Activated T-cell treated with anti-CD3 and anti-CD28 coated beads, Interleukin-2, amount 50 U/mL, for 48 hours (primary cell): ENCODE data around the gene ACP4.
"Not testable (repeated sequence)": the region's sequence is repeated elsewhere in the genome, so short reads cannot be mapped to it uniquely, and the experiment has no call there.

Experiments
- DNase-seq, 2 experiments: peaks; one replicate each; pipeline ENCODE4 v3.0.0-alpha.2; 2020

The ACP4 gene

DNA sequence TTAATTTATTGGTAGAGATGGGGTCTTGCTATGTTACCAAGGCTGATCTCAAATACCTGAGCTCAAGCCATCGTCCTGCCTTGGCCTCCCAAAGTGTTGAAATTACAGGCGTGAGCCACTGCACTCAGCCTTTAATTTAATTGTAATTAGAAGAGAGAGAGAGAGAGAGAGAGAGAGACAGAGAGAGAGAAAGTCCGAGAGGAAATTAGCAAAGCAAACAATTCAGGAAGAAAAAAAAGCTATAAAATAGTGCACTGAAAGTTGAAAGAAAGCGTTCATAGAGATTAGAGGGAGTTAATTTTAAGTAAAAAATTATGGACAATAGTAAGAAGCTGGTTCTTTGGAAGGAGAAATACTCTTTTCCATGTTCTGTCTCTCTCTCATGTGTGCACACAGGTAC lies 13.0 kb upstream of the ACP4 start:
- no peak for DNase-seq

DNA sequence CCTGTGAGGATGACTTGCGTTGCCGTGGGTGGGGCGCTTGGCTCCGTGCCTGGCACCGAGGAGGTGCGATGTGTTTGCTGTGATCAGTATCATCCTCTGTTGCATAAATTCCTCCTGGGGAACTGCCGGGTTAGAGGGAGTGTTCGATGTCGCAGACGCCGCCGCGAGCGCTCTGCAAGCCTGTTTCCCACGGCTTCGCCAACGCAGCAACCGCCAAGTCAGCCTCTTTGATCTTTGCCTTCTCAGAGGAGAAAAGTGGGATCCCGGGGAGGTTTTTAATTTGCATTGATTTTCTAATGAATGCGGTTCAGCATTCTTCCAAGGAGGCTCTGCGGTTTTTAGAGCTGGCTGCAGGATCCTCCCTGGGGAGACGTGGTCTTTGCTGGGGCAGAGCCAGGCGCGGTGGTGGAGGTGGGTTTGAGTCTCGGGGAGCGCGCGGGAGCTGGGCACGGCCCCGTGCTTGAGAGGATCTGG lies 12.3 kb upstream of the ACP4 start:
- DNase-seq = peak in 1 of 2 experiments; percentile 26

GRCh38 chr19:50778906-50779430 lies 11.2 kb upstream of the ACP4 start:
- no peak for DNase-seq

- no peak for DNase-seq
These were observed 10.4 kb upstream of the ACP4 start for GRCh38 chr19:50779504-50780457.

DNA sequence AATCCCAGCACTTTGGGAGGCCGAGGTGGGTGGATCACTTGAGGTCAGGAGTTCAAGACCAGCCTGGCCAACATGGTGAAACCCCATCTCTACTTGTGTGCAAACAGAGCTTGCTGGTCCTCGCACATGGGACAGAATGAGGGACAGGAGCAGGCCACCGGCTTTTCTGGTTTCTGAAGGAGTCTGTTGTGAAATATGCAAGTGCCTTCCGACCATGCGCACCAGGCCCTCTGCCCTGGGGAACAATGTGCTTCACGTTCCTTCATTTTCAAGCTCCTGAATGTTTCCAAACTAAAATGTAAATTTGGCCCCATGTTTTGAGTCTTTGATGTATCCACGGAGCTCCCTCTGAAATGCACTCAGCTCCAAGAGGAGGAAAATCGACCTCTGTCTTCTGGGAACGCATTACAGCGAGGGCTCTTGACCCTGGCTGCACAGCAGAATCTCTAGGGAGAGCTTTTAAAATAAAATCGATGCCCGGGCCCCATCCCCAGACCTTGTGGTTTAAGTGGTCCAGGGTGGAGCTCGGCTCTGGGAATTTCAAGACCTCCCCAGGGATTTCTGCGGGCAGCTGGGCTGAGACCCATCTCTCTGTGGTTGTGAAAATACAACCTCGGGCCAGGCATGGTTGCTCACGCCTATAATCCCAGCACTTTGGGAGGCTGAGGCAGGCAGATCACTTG lies 9.3 kb upstream of the ACP4 start:
- DNase-seq = no peak

DNA sequence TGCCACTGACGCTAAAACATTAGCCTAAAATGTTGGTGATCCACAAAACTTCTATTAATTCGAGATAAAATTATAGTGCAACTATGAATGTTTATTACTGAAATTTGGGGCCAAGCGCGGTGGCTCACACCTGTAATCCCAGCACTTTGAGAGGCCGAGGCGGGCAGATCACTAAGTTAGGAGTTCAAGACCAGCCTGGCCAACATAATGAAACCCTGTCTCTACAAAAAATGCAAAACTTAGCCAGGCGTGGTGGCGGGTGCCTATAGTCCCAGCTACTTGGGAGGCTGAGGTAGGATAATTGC lies 6.4 kb upstream of the ACP4 start:
- not testable (repeated sequence) for DNase-seq

DNA sequence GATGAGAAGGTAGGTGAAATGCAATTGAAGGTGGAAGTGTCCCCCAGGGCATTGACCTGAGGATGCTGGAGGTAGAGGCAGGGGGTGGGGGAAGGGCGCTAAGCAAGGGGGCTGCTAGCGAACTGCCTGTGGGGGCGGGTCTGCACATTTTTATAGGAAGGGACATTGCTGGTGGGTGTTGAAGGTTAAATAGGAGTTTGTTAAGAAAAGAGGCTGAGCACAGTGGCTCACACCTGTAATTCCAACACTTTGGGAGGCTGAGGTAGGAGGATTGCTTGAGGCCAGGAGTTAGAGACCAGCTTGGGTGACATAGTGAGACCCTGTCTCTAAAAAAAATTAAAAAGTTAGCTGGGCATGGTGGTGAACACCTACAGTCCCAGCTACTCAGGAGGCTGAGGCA lies 5.5 kb upstream of the ACP4 start:
- no peak for DNase-seq

DNA sequence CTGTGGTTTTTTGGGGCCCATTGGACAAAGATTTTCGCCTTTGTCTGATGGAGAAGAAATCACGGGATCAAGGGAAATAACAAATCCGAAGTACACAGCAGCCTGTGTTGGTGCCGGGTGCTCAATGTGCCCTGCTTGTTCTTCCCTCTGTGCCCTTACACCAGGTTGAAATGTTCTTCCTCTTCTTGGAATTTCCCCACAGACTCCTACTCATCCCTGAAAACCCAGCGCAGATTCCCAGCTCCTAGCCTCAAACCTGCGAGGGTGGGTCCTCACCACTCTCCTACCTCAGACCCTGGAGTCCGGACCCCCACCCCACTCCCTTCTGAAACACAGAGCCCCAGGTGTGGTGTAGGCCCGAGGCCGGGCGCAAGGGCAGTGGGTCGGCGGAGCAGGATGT lies 4.9 kb upstream of the ACP4 start:
- DNase-seq = no peak

DNA sequence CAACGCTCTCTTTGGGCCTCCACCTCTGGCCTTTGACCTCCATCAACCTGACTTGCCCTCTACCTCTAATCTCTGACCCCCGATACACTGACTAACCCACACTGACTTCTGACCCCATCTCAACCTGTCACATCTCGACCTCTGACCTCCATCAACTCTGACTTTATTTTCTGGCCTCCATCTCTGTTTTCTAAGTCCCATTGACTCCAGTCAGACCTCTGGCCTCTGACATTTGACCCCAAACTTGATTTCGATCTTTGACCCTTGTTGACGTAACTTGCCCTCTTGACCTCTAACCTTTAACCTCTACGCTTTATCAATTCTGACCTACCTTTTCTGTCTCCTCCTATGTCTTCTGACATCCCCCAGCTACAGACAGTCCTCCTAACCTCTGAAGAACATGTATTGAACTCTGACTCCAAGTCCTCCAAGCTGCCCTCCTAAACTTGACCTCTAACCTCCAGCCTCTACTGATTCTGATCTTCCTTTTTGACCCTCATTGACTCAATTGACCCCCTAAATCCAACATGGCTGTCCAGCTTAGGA lies 780 bp downstream of the ACP4 start:
- no peak for DNase-seq

- DNase-seq = peak in 1 of 2 experiments; percentile 26
These were observed 1.5 kb downstream of the ACP4 start for GRCh38 chr19:50791594-50792271.

DNA sequence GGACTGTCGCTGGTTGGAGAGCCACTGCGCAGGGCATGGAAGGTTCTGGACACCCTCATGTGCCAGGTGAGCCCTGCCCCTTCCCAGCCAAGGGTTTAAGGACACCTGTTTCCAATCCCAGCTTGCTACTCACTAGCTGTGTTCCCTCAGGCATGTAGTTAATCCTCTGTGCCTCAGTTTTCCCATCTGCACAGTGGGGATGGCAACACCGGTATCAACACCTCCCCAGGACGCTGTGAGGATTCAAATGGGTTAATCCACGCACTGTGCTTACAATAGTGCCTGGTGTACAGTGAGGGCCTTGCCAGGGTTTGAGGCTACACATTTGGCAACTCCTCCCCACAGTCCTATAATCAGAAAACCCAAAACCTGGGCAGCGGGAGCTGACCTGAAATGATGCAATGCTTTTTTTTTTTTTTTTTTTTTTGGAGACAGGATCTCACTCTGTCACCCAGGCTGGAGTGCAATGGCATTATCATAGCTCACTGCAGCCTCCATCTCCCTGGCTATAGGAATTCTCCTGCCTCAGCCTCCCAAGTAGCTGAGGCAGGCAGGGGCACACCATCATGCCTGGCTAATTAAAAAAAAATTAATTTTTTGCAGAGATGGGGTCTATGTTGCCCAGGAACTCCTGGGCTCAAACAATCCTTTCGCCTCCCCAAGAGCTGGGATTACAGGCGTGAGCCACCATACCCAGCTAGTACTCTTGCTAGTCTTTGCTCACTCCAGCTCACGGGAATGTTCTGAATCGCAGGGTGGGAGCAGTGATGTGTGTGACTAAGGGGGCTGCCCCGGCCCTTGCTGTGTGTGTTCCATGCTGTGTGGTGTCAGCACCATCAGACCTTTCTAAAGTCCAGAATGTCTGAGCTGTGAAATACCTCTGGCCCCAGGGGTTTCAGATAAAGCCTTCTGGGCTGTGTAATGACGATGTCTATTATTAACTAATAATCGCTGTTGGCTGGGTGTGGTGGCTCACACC lies 2.3 kb downstream of the ACP4 start:
- DNase-seq = peak in 1 of 2 experiments; percentile 38

- peak; percentile 51 to 55 for DNase-seq
These were observed 3.4 kb downstream of the ACP4 start for GRCh38 chr19:50793558-50794065.

DNA sequence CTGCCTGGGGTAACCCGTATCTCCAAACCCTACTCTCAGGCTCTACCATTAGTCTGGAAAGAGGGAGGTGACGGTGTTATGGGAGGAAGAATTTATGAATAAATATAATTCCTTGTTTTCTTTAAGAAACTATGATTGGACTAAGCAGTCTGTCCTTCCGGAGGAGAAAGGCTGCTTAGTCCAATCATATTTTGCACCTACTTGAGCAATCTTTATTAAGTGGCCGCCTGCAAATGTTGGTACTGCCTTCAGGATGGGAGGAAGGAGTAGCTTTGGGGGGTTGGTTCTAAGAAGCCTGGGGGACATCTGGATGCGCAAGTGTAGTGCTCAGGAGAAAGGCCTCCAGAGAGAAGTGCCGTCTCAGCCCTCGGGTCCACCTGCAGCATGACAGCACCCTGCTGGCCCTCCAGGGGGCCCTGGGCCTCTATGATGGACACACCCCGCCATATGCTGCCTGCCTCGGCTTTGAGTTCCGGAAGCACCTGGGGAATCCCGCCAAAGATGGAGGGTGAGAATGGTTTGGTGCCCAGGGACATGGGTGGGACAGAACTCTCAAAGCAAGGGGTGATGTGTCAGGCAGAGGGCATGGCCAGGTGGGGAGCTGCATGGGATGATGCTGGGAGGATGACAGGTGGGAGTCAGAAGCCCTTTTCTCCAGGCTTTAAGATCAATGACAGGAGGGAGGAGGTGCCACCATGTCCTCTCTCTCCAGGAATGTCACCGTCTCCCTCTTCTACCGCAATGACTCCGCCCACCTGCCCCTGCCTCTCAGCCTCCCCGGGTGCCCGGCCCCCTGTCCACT lies 4.1 kb downstream of the ACP4 start:
- DNase-seq = peak; percentile 77

DNA sequence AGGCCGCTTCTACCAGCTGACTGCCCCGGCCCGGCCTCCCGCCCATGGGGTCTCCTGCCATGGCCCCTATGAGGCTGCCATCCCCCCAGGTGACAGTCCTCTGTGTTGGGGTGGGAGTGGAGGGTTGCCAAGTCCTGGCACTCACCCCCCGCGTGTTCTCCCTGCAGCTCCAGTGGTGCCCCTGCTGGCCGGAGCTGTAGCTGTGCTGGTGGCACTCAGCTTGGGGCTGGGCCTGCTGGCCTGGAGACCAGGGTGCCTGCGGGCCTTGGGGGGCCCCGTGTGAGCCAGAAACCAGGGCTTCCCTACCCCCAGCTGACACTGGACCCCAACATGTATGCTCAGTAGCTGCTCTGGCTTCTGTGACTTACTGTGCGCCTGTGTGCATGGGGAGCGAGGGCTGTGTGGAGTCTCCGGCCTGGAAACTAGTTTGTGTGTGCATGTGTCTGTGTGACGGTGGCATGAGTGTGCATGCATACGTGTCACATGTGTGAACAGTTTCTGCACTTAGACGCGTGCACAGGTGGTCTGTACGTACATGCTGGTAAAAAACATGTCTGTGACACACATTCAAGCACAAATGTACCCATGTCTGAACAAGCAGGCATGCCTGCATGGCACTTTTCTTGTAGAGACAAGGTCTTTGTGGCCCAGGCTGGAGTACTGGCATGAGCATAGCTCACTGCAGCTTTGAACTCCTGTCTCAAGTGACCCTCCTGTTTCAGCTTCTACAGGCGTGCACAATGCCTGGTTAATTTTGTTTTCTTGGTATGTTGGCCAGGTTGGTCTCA lies 4.9 kb downstream of the ACP4 start:
- peak; percentile 76 to 77 for DNase-seq

GRCh38 chr19:50795664-50796073 lies 5.5 kb downstream of the ACP4 start:
- peak; percentile 55 to 58 for DNase-seq

DNA sequence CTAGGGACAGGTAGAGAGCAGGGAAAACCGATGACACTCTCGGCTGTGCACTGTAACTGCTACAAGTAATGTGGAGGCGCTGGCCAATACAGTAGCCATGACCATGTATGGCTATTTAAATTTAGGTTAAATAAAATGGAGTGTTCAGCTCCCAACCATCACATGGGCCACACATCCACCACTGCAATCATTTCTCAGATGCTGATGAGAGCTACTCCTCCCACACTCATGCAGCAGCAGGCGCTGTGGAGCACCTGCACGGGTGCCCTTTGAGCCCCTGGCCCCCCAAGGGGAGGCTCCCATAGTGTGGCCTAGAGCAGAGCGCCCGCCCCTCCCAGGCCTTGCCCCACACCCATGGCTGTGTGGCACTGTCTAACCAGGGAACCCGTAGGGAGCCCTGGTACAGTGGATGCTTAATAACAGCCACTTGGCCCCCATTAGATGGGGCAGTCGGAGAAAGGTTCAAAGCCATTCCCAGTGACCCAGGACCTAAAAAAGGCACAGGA lies 6.0 kb downstream of the ACP4 start:
- peak; percentile 57 to 62 for DNase-seq

- DNase-seq = peak; percentile 56 to 57
These were observed 6.6 kb downstream of the ACP4 start for GRCh38 chr19:50796634-50797428.

DNA sequence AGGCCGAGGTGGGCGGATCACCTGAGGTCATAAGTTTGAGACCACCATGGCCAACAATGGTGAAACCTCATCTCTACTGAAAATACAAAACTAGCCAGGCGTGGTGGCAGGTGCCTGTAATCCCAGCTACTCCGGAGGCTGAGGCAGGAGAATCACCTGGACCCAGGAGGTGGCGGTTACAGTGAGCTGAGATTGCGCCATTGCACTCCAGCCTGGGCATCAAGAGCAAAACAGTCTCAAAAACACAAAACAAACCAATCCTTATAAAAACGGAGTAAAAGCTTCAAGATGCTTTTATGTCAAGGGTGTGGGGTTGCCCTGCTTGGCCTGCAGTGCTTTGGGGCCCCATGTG lies 7.2 kb downstream of the ACP4 start:
- DNase-seq = no peak
